HepG2 (cell line): ENCODE results near the gene ZNF30. TPM values are rescaled to one million over a fixed set of nuclear protein-coding genes. Genes with fewer than 3 reads are reported as not detected.

ENCODE experiments used
- CHCHD3 ChIP-seq: sonication (generic); formaldehyde crosslinking; IDR thresholded peaks from 2 replicates; pipeline ENCODE4 v1.8.0; 2022; ENCODE audit warnings: mild to moderate bottlenecking, missing genetic modification reagents, moderate library complexity
- CREM ChIP-seq, 2 experiments: sonication (generic) in 1 of 2; formaldehyde crosslinking in 1 of 2; IDR thresholded peaks; 2 replicates each; pipeline versions ENCODE4 v1.4.0 to v1.6.1; 2016 to 2020; ENCODE audit warnings: antibody characterized with exemption in 1 of 2, mild to moderate bottlenecking in 1 of 2, missing genetic modification reagents in 1 of 2
- ELF4 ChIP-seq: sonication (generic); formaldehyde crosslinking; IDR thresholded peaks from 2 replicates; pipeline ENCODE4 v1.5.0; 2020; ENCODE audit warnings: missing genetic modification reagents, mild to moderate bottlenecking, moderate library complexity, borderline replicate concordance
- GABPA ChIP-seq, 2 experiments: IDR thresholded peaks; 2 replicates each; pipeline ENCODE4 v1.6.1; 2011 to 2016; ENCODE audit warnings: low read depth in 2 of 2, low read length in 1 of 2, missing biosample characterization in 1 of 2, missing genetic modification characterization in 1 of 2
- HMG20B ChIP-seq: conservative IDR thresholded peaks from 2 replicates; pipeline ENCODE4 v1.6.1; 2016; ENCODE audit warnings: missing genetic modification reagents, missing compliant biosample characterization
- HOXA5 ChIP-seq: sonication (generic); formaldehyde crosslinking; IDR thresholded peaks from 2 replicates; pipeline ENCODE4 v1.4.0; 2020; ENCODE audit warnings: missing genetic modification reagents
- KDM3A ChIP-seq: IDR thresholded peaks from 2 replicates; pipeline ENCODE4 v1.6.1; 2018; ENCODE audit warnings: low read depth, missing compliant biosample characterization
- LCORL ChIP-seq, 2 experiments: fragments of 450-650 bp in 1 of 2; sonication (generic) in 1 of 2; formaldehyde crosslinking in 1 of 2; IDR thresholded peaks; 2 replicates each; pipeline versions ENCODE4 v1.5.0 to v1.6.1; 2017 to 2020; ENCODE audit warnings: antibody characterized with exemption in 1 of 2, missing genetic modification reagents in 1 of 2
- MAZ ChIP-seq, 2 experiments: sonication (generic) in 1 of 2; formaldehyde crosslinking in 1 of 2; IDR thresholded peaks; 2 replicates each; pipeline versions ENCODE4 v1.5.0 to v1.6.1; 2012 to 2020; ENCODE audit warnings: low read depth in 2 of 2, mild to moderate bottlenecking in 2 of 2, borderline replicate concordance in 1 of 2, improper control_type of control experiment in 1 of 2, low read length in 1 of 2, missing genetic modification reagents in 1 of 2, moderate library complexity in 1 of 2
- MIXL1 ChIP-seq: IDR thresholded peaks from 2 replicates; pipeline ENCODE4 v1.6.1; 2016
- PRPF4 ChIP-seq: fragments of 200-400 bp; formaldehyde crosslinking; IDR thresholded peaks from 2 replicates; pipeline ENCODE4 v1.6.1; 2016; ENCODE audit warnings: low read length, low read depth; ENCODE audit not compliant: poor library complexity, severe bottlenecking
- SP5 ChIP-seq: IDR thresholded peaks from 2 replicates; pipeline ENCODE4 v1.6.1; 2016; ENCODE audit warnings: low read depth, borderline replicate concordance
- STAT5B ChIP-seq: sonication (generic); formaldehyde crosslinking; IDR thresholded peaks from 2 replicates; pipeline ENCODE4 v1.4.0; 2020; ENCODE audit warnings: missing genetic modification reagents
- TEF ChIP-seq: sonication (generic); formaldehyde crosslinking; IDR thresholded peaks from 2 replicates; pipeline ENCODE4 v1.5.0; 2020; ENCODE audit warnings: missing genetic modification reagents
- YEATS2 ChIP-seq: sonication (generic); formaldehyde crosslinking; IDR thresholded peaks from 2 replicates; pipeline ENCODE4 v1.4.0; 2020; ENCODE audit warnings: missing genetic modification reagents, borderline replicate concordance
- ZFP62 ChIP-seq: sonication (generic); formaldehyde crosslinking; IDR thresholded peaks from 2 replicates; pipeline ENCODE4 v1.4.0; 2020; ENCODE audit warnings: missing genetic modification reagents
- ZHX2 ChIP-seq, 2 experiments: sonication (generic) in 1 of 2; formaldehyde crosslinking in 1 of 2; IDR thresholded peaks; 2 replicates each; pipeline versions ENCODE4 v1.6.1 to v1.9.0; 2014 to 2022; ENCODE audit warnings: antibody characterized with exemption in 1 of 2, borderline replicate concordance in 1 of 2, inconsistent platforms in 1 of 2, low read depth in 1 of 2, missing genetic modification reagents in 1 of 2
- ZNF136 ChIP-seq: sonication (generic); formaldehyde crosslinking; IDR thresholded peaks from 2 replicates; pipeline ENCODE4 v1.8.1; 2022; ENCODE audit warnings: low read depth, mild to moderate bottlenecking, moderate library complexity, missing genetic modification reagents
- ZNF225 ChIP-seq: sonication (generic); formaldehyde crosslinking; IDR thresholded peaks from 2 replicates; pipeline ENCODE4 v1.4.0; 2020; ENCODE audit warnings: mild to moderate bottlenecking, missing genetic modification reagents
- ZNF674 ChIP-seq: sonication (generic); formaldehyde crosslinking; IDR thresholded peaks from 2 replicates; pipeline ENCODE4 v1.5.0; 2020; ENCODE audit warnings: low read depth, mild to moderate bottlenecking, missing genetic modification reagents
- polyA plus RNA-seq, 8 experiments: library from polyadenylated mRNA; depleted of rRNA in 3 of 8; stranded (reverse) in 7 of 8; unstranded in 1 of 8; fragments of >200 nt; fragmentation: Illumina TruSeq in 4 of 8; extraction: Trizol in 4 of 8; gene quantifications; 2 replicates each; pipeline versions ENCODE4 v1.2.1 to v1.2.3, GENCODE V29; 2011 to 2016; ENCODE audit warnings: low read depth in 4 of 8, missing spikeins in 1 of 8, mixed read lengths in 1 of 8; ENCODE audit not compliant: insufficient read depth in 1 of 8
- total RNA-seq, 5 experiments: library from RNA; depleted of rRNA; stranded (reverse); fragments of >200 nt; fragmentation: Illumina TruSeq; extraction: Trizol; gene quantifications; 2 replicates each; pipeline ENCODE4 v1.2.3, GENCODE V29; 2016; ENCODE audit warnings: low read depth in 1 of 5

Gene ZNF30
- total and polyA plus RNA-seq, 2 of the 13 experiments (the other 11 are each of a cell fraction or from before 2014, with no cell fraction given): 2.3 to 4.4 TPM

GRCh38 chr19:34963573-34964406 lies 37.1 kb downstream of the ZNF30 start, which contains the start of gene ZNF792 (continued):
- no peak for TF ChIP-seq ZHX2 (IDR thresholded peaks at IDR 0.05; ENCODE audit: low read depth)
- TF ChIP-seq ZHX2 (CRISPR knock-in tag; IDR thresholded peaks at IDR 0.05; ENCODE audit: borderline replicate concordance): no peak
- TF ChIP-seq KDM3A (CRISPR knock-in tag): peak; percentile 70; the same call in 1 of the 2 replicates
- TF ChIP-seq HMG20B: no peak
- no peak for TF ChIP-seq PRPF4
- no peak for TF ChIP-seq ZNF674 (CRISPR knock-in tag)
- TF ChIP-seq ZFP62: no peak
- TF ChIP-seq STAT5B: no peak
- no peak for TF ChIP-seq SP5
- TF ChIP-seq GABPA (IDR thresholded peaks at IDR 0.05; ENCODE audit: low read depth, low read length): peak; percentile 66
- peak; percentile 84 for TF ChIP-seq GABPA (CRISPR knock-in tag; IDR thresholded peaks at IDR 0.05; ENCODE audit: low read depth)
- TF ChIP-seq CHCHD3: no peak
- TF ChIP-seq TEF (CRISPR knock-in tag): no peak
- no peak for TF ChIP-seq LCORL (IDR thresholded peaks at IDR 0.05)
- peak; percentile 59 for TF ChIP-seq LCORL (CRISPR knock-in tag; IDR thresholded peaks at IDR 0.05)
- no peak for TF ChIP-seq MIXL1
- no peak for TF ChIP-seq ELF4 (CRISPR knock-in tag)
- TF ChIP-seq ZNF136 (CRISPR knock-in tag): no peak
- peak; percentile 79; the same call in 1 of the 2 replicates for TF ChIP-seq HOXA5 (CRISPR knock-in tag)
- TF ChIP-seq ZNF225 (CRISPR knock-in tag): no peak
- no peak for TF ChIP-seq MAZ (IDR thresholded peaks at IDR 0.05; ENCODE audit: borderline replicate concordance, low read depth, low read length)
- peak; percentile 34; the same call in 1 of the 2 replicates for TF ChIP-seq MAZ (CRISPR knock-in tag; IDR thresholded peaks at IDR 0.05; ENCODE audit: low read depth)
- no peak for TF ChIP-seq CREM (IDR thresholded peaks at IDR 0.05)
- TF ChIP-seq CREM (CRISPR knock-in tag; IDR thresholded peaks at IDR 0.05): no peak
- 0 out of 2 replicates have a peak, but pooled peaks have one; percentile 22 for TF ChIP-seq YEATS2
